ENCODE data around the gene LHFPL2.

- TF ChIP-seq CTCF (IDR thresholded peaks at IDR 0.05) (no peak), POLR2A (IDR thresholded peaks at IDR 0.05) (no peak), EP300 (IDR thresholded peaks at IDR 0.05) (no peak)
Measured at GRCh38 chr5:78553580-78554353, 94.8 kb downstream of the LHFPL2 start.
